WERI-Rb-1 (cell line): ENCODE measurements around the gene DAAM1.

Source experiments
- DNase-seq: peaks from one replicate; pipeline ENCODE4 v3.0.0-alpha.2; 2020
- H3K27ac ChIP-seq: fragments of 250-450 bp; sonication (Bioruptor Pico); 2 replicates; pipeline ENCODE4 v1.5.1; 2020; ENCODE audit warnings: mild to moderate bottlenecking, moderate library complexity
- H3K27me3 ChIP-seq: fragments of 250-450 bp; sonication (Bioruptor Pico); 2 replicates; pipeline ENCODE4 v1.5.1; 2021; ENCODE audit warnings: mild to moderate bottlenecking, low read depth, moderate library complexity; ENCODE audit not compliant: insufficient read depth, severe bottlenecking
- H3K36me3 ChIP-seq: fragments of 250-450 bp; sonication (Bioruptor Pico); 2 replicates; pipeline ENCODE4 v1.5.1; 2020; ENCODE audit warnings: mild to moderate bottlenecking, moderate library complexity
- H3K4me3 ChIP-seq: 2 replicates; pipeline ENCODE4 v1.5.1; 2011; ENCODE audit warnings: low read depth, mild to moderate bottlenecking, control low read depth, low read length
- H3K9me3 ChIP-seq: fragments of 250-450 bp; sonication (Bioruptor Pico); 2 replicates; pipeline ENCODE4 v1.5.1; 2021; ENCODE audit warnings: mild to moderate bottlenecking, moderate library complexity; ENCODE audit not compliant: severe bottlenecking
- TF ChIP-seq, protein P1 (sequence below): IDR thresholded peaks from 2 replicates; pipeline ENCODE4 v1.5.1; 2011; ENCODE audit warnings: low read depth, mild to moderate bottlenecking, control low read depth, inconsistent platforms, low read length

The DAAM1 gene

DNA sequence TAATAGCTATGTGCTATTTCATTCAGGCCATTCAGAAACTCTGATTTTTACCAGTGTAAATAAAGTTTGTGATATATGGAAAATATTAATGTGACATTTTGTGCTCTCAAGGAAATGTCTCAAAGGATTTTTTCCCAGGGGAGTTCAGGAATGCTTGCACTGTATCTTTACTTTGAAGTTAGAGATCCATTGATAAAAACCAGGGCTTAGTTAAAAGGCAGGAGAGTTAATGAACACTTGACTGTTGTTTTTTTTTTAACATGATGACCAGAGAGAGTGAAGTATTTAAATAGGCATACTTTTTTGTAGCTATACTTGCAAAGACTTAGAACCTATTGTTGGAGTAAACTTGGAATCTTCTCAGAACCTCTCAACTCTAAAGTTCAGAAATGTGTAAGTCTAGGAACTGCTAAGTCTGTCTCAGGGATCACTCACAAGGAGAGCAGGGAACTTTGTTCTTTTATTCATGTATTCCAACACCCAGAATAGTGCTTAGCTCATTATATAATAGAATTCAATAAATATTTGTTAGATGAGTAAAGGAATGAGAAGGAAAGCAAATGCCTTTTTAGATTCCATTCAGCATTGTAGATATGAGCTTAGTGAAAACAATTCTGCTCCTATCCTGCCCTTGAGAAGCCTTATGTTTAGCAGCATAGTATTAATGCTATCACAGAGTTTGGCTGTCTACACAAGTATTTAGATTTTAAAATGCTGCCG, 117.5 kb downstream of the DAAM1 start:
- Histone ChIP-seq H3K36me3 (no peaks in the 10 kb centered on the region; the same call in 1 of the 2 replicates), H3K27ac (no peak overlapping the region), H3K9me3 (no peaks in the 10 kb centered on the region), H3K4me3 (no peak overlapping the region), H3K27me3 (no peaks in the 10 kb centered on the region)
- no peak for DNase-seq
- TF ChIP-seq, protein P1, sequence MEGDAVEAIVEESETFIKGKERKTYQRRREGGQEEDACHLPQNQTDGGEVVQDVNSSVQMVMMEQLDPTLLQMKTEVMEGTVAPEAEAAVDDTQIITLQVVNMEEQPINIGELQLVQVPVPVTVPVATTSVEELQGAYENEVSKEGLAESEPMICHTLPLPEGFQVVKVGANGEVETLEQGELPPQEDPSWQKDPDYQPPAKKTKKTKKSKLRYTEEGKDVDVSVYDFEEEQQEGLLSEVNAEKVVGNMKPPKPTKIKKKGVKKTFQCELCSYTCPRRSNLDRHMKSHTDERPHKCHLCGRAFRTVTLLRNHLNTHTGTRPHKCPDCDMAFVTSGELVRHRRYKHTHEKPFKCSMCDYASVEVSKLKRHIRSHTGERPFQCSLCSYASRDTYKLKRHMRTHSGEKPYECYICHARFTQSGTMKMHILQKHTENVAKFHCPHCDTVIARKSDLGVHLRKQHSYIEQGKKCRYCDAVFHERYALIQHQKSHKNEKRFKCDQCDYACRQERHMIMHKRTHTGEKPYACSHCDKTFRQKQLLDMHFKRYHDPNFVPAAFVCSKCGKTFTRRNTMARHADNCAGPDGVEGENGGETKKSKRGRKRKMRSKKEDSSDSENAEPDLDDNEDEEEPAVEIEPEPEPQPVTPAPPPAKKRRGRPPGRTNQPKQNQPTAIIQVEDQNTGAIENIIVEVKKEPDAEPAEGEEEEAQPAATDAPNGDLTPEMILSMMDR = no peak

DNA sequence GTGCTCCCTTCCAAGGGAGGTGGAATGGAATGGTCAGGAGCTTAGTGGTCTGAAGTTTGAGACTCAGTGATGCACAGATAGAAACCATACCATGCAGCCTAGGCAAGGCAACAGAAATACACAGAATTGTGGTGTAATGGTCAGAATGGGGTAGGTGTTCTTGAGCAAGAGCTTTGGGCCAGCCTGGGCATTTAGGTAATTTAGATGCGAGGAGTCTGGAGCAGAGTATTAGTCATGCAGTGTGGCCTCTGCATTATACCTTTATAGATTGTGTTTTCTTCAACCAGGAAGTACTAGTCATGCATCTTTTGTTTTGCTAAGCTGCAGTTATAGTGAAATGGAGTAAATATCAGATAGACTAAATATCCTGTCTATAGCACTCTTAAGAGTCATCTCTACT, 118.3 kb downstream of the DAAM1 start:
- TF ChIP-seq, protein P1 = no peak
- H3K9me3 ChIP-seq = no peaks in the 10 kb centered on the region
- no peaks in the 10 kb centered on the region for H3K27me3 ChIP-seq
- no peak overlapping the region for H3K4me3 ChIP-seq
- no peak overlapping the region for H3K27ac ChIP-seq
- no peaks in the 10 kb centered on the region; the same call in 1 of the 2 replicates for H3K36me3 ChIP-seq
- no peak for DNase-seq

DNA sequence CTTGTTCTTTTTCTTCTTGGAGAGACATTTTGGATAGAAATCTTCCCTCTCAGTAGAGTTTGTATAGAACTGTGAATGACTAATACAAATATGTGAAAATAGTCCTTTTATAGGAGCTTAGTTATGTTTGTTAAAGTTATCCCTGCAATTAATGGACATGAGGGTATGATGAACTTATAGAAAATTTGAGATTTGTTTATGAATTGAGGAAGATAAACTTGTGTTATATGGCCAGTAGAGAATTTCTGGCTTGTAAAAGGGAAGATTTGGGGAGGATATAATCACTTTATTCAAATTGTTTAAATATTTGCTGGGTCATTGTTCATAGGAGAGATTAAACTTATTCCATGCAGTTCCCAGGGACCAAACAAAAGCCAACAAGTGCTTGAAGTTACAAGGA, 119.6 kb downstream of the DAAM1 start:
- no peak overlapping the region for H3K4me3 ChIP-seq
- TF ChIP-seq, protein P1 = no peak
- no peaks in the 10 kb centered on the region for H3K9me3 ChIP-seq
- H3K27me3 ChIP-seq = no peaks in the 10 kb centered on the region
- DNase-seq = no peak
- H3K36me3 ChIP-seq = no peaks in the 10 kb centered on the region; the same call in 1 of the 2 replicates
- no peak overlapping the region for H3K27ac ChIP-seq

DNA sequence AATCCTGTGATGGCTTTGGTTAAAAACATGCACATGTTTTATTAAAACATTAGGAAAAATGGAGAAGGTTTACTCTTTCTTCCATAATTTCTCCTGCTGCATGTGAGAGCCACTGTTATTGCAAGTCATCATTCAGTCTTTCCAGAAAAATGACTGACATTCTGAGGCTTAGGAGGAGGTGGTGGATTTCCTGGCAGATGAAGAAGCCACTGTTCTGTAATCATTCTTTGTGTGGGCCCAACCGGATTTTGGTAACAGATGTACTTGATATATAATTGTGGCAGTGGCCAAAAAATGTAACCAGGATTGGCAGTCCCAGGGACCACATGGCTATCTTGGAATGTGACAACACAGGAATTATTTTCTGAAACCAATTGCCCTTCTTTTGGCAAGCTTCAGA, 120.2 kb downstream of the DAAM1 start:
- Histone ChIP-seq H3K4me3 (no peak overlapping the region), H3K36me3 (no peaks in the 10 kb centered on the region; the same call in 1 of the 2 replicates), H3K9me3 (no peaks in the 10 kb centered on the region), H3K27ac (no peak overlapping the region), H3K27me3 (no peaks in the 10 kb centered on the region)
- no peak for DNase-seq
- TF ChIP-seq, protein P1 = no peak

GRCh38 chr14:59309291-59309900, 120.9 kb downstream of the DAAM1 start:
- Histone ChIP-seq H3K27ac (no peak overlapping the region), H3K9me3 (no peaks in the 10 kb centered on the region), H3K4me3 (no peak overlapping the region), H3K36me3 (no peaks in the 10 kb centered on the region; the same call in 1 of the 2 replicates), H3K27me3 (no peaks in the 10 kb centered on the region)
- TF ChIP-seq, protein P1 = no peak
- DNase-seq = no peak
